GM12891 (cell line): ENCODE data around the gene GNG2.
A peak's percentile ranks its signal among the peaks of the same experiment; 100 is the strongest.

Experiments
- DNase-seq: peaks from one replicate; pipeline ENCODE4 v3.0.0; 2011; ENCODE audit warnings: low spot score; ENCODE audit not compliant: insufficient read length
- FAIRE-seq: peaks from 2 replicates; lab custom pipeline; 2011; peaks lifted over from hg19 to GRCh38; lab: Jason Lieb, UNC
- PAX5 ChIP-seq: IDR thresholded peaks from 2 replicates; pipeline ENCODE4 v1.6.1; 2011; ENCODE audit warnings: low read length, moderate library complexity, mild to moderate bottlenecking; ENCODE audit not compliant: insufficient read depth, severe bottlenecking
- POLR2A ChIP-seq: IDR thresholded peaks from 2 replicates; pipeline ENCODE4 v1.6.1; 2011; ENCODE audit warnings: low read depth, low read length, control low read depth
- POLR2AphosphoS5 ChIP-seq: IDR thresholded peaks from 2 replicates; pipeline ENCODE4 v1.6.1; 2011; ENCODE audit warnings: low read depth, low read length, control low read depth
- POU2F2 ChIP-seq: IDR thresholded peaks from 2 replicates; pipeline ENCODE4 v1.6.1; 2011; ENCODE audit warnings: low read depth, mild to moderate bottlenecking, control low read depth, low read length, moderate library complexity
- SPI1 ChIP-seq: IDR thresholded peaks from 2 replicates; pipeline ENCODE4 v1.6.1; 2011; ENCODE audit warnings: low read depth, low read length, control low read depth
- TAF1 ChIP-seq: IDR thresholded peaks from 2 replicates; pipeline ENCODE4 v1.6.1; 2011; ENCODE audit warnings: low read depth, low read length, control low read depth

The GNG2 gene

DNA sequence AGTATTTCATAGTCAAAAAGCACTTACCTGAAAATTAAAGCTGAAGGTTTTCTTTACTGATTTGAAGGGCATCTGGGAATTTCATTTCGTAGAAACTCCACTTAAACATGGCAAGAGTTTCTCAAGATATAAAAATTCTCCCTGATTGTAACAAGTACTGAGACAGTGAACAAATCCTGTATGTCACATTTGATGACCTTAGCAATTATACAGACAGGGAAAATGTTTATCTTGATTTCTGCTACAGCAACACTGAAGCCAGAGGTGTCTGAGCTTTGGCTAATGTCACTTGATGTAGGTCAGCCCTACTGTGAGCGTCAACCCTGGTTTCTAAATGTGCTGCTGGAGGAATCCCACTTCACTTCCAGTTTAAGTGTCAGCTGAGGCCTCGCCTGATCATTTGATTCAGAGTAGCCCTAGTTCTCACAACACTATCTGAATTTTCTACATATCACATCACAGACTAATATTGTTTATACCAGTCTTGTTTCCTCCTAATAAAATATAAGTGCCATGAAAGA, 149.8 kb downstream of the GNG2 start:
- TF ChIP-seq SPI1 (no peak), POU2F2 (no peak), POLR2AphosphoS5 (no peak), PAX5 (no peak), TAF1 (no peak), POLR2A (no peak)
- FAIRE-seq (no peak), DNase-seq (no peak)

- no peak for DNase-seq
- no peak for FAIRE-seq
Measured at GRCh38 chr14:52011523-52011922, 151.1 kb downstream of the GNG2 start.

DNA sequence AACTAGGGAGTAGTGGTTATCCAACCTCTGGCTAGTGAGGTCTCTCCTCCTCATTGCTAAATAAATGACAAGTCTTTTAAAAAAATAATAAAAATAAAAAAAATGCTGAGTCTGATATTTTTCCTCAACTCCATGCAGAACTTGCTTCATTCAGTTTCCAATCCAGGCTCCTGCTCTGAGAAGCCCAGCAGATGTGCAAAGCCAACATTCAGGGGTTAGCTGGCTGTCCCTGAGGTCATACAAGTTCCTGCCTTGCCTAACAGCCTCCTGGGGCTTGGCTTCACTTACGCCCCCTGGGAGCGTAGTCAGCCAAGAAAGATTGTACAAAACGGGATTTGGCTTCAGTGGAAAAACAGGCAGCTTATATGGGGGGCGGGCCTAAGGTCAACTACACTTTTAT, 152.2 kb downstream of the GNG2 start:
- no peak for TF ChIP-seq SPI1
- no peak for TF ChIP-seq POLR2A
- TF ChIP-seq POU2F2 = no peak
- TF ChIP-seq POLR2AphosphoS5 = no peak
- TF ChIP-seq TAF1 = no peak
- TF ChIP-seq PAX5 = no peak
- no peak for FAIRE-seq
- DNase-seq = no peak

More at GRCh38 chr14:52011523-52011922, 151.1 kb downstream of the GNG2 start:
- TF ChIP-seq POU2F2 = no peak
- TF ChIP-seq SPI1 = no peak
- TF ChIP-seq PAX5 = no peak
- TF ChIP-seq POLR2AphosphoS5 = no peak
- no peak for TF ChIP-seq TAF1
- TF ChIP-seq POLR2A = no peak; the same call in 1 of the 2 replicates

DNA sequence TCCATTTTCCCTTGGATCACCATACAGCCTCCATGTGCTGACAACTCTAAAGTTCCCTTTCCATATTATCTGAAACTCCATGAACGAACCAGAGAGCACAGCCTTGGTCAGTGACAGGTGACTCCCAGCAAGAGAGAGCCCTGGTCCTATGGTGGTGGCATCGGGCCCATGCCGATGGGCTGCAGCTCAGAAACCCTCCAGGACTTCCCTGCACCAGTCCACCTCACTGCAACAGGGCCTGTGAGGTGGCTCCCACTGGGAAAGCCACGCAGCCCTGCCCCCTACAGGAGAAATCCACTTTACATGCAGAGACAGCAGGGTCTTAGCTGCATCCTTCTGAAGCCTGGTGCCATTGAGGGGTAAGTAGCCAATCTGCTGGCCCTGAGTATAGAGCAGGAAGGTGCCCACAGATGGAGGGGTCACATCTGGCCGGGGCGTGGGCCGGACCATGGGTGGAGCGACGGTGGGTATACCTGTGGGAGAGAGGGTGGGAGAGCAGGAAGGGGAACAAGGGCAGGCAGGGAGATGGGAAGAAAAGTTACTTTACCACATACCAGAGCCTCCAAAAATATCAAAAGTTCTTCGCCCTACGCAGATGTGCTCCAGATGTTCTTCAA, 153.7 kb downstream of the GNG2 start:
- FAIRE-seq = no peak
- DNase-seq = no peak
- TF ChIP-seq POLR2A (no peak), PAX5 (no peak), POLR2AphosphoS5 (peak; percentile 23; the same call in 1 of the 2 replicates), TAF1 (no peak), POU2F2 (no peak), SPI1 (no peak)

GRCh38 chr14:52014601-52015267, 154.3 kb downstream of the GNG2 start:
- TF ChIP-seq POU2F2 (no peak), POLR2A (no peak), TAF1 (no peak), PAX5 (no peak)
- FAIRE-seq (no peak), DNase-seq (no peak)

GRCh38 chr14:52015411-52016030, 155.1 kb downstream of the GNG2 start:
- TF ChIP-seq SPI1 = no peak
- TF ChIP-seq POLR2AphosphoS5 = no peak
- no peak for TF ChIP-seq POLR2A
- TF ChIP-seq PAX5 = no peak
- no peak for TF ChIP-seq POU2F2
- no peak for TF ChIP-seq TAF1
- FAIRE-seq (no peak), DNase-seq (no peak)

DNA sequence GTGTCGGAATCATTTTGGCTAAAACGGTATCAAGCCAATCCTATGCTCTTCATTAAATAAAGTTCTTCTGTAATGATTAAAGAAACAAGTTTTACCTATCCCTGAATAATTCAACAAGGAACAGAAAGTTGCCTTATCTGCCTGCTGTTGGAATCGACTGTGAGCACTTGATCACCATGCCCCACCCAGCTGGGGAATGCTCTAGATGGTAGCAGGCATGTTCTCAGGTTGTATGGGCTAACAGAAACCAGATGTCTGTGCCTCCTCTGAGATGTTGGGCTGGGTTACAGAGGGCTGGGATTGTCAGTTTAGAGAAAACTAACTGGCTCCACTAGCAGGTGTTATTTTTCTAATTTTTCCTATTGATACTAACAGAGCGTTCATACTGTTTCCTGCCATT, 157.8 kb downstream of the GNG2 start:
- FAIRE-seq = no peak
- no peak for DNase-seq
- TF ChIP-seq PAX5 (no peak), SPI1 (no peak), POLR2AphosphoS5 (no peak), POU2F2 (no peak), TAF1 (no peak), POLR2A (no peak)

GRCh38 chr14:52018970-52019369, 158.6 kb downstream of the GNG2 start:
- TF ChIP-seq TAF1 (no peak), SPI1 (no peak), PAX5 (no peak), POU2F2 (no peak), POLR2A (no peak), POLR2AphosphoS5 (no peak)
- FAIRE-seq (no peak), DNase-seq (no peak)
